GM12891 (cell line): Measurements from ENCODE around the gene SLC35A3.

Source experiments
- PAX5 ChIP-seq: IDR thresholded peaks from 2 replicates; pipeline ENCODE4 v1.6.1; 2011; ENCODE audit warnings: low read length, moderate library complexity, mild to moderate bottlenecking; ENCODE audit not compliant: insufficient read depth, severe bottlenecking
- POLR2A ChIP-seq: IDR thresholded peaks from 2 replicates; pipeline ENCODE4 v1.6.1; 2011; ENCODE audit warnings: low read depth, low read length, control low read depth
- POLR2AphosphoS5 ChIP-seq: IDR thresholded peaks from 2 replicates; pipeline ENCODE4 v1.6.1; 2011; ENCODE audit warnings: low read depth, low read length, control low read depth
- POU2F2 ChIP-seq: IDR thresholded peaks from 2 replicates; pipeline ENCODE4 v1.6.1; 2011; ENCODE audit warnings: low read depth, mild to moderate bottlenecking, control low read depth, low read length, moderate library complexity
- SPI1 ChIP-seq: IDR thresholded peaks from 2 replicates; pipeline ENCODE4 v1.6.1; 2011; ENCODE audit warnings: low read depth, low read length, control low read depth
- TAF1 ChIP-seq: IDR thresholded peaks from 2 replicates; pipeline ENCODE4 v1.6.1; 2011; ENCODE audit warnings: low read depth, low read length, control low read depth

DNA sequence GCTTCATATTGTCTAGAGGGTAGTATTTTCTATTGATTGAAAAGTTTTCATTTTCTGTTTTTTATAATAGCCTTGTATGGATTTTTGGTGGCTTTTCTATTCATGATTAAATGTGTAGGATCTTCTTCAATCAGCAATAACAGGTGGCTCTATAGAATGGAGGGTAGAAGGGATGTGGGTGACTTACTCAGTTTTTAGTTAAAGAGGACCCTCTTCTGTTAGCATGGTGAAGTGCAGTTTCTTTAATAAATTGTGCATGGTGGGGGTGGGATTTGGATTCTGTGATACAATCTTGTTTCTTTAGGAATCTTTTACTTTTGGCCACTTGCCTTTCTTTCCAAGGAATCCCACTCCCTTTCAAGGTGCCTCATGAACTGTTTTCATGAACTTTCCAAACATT, 64.7 kb downstream of the SLC35A3 start:
- TF ChIP-seq POLR2A: no peak
- TF ChIP-seq POLR2AphosphoS5: no peak
- TF ChIP-seq POU2F2: no peak
- no peak for TF ChIP-seq TAF1
- no peak for TF ChIP-seq SPI1
- TF ChIP-seq PAX5: no peak
